DND-41 (cell line): ENCODE measurements around the gene SNAI3.

Experiments used
- ATAC-seq: fragments of 200-7000 bp; cut with Tn5 transposase; 3 replicates; pipeline ENCODE4 v1.9.1; 2021; ENCODE audit warnings: low read depth; ENCODE audit not compliant: insufficient read depth
- DNase-seq: peaks from one replicate; pipeline ENCODE4 v3.0.0-alpha.2; 2020
- H2AFZ ChIP-seq: 2 replicates; pipeline ENCODE4 v1.6.0; 2012; ENCODE audit warnings: low read depth, low read length
- H3K27ac ChIP-seq: 2 replicates; pipeline ENCODE4 v1.5.1; 2012; ENCODE audit warnings: low read length, inconsistent platforms
- H3K27me3 ChIP-seq: fragments of 200-600 bp; sonication (generic); 2 replicates; pipeline ENCODE4 v1.6.0; 2012; ENCODE audit warnings: low read length, mild to moderate bottlenecking, inconsistent platforms; ENCODE audit not compliant: insufficient read depth, poor library complexity
- H3K36me3 ChIP-seq: 2 replicates; pipeline ENCODE4 v1.5.1; 2012; ENCODE audit warnings: low read length, inconsistent platforms; ENCODE audit not compliant: insufficient read depth
- H3K4me1 ChIP-seq: 2 replicates; pipeline ENCODE4 v1.5.1; 2012; ENCODE audit warnings: mild to moderate bottlenecking, low read length; ENCODE audit not compliant: insufficient read depth
- H3K4me2 ChIP-seq: 2 replicates; pipeline ENCODE4 v1.6.0; 2012; ENCODE audit warnings: mild to moderate bottlenecking, moderate library complexity, low read length, inconsistent platforms; ENCODE audit not compliant: insufficient read depth
- H3K4me3 ChIP-seq, 2 experiments: fragments of 200-600 bp in 1 of 2; shearing (Covaris generic) in 1 of 2; 2 replicates each; pipeline ENCODE4 v1.5.1; 2012 to 2016; ENCODE audit warnings: inconsistent platforms in 2 of 2, low read length in 2 of 2, mild to moderate bottlenecking in 2 of 2, low read depth in 1 of 2, moderate library complexity in 1 of 2
- H3K79me2 ChIP-seq: 2 replicates; pipeline ENCODE4 v1.6.0; 2012; ENCODE audit warnings: low read length, inconsistent platforms; ENCODE audit not compliant: insufficient read depth
- H3K9ac ChIP-seq: 2 replicates; pipeline ENCODE4 v1.6.0; 2012; ENCODE audit warnings: low read depth, mild to moderate bottlenecking, inconsistent platforms, low read length, moderate library complexity
- H3K9me3 ChIP-seq: 2 replicates; pipeline ENCODE4 v1.5.1; 2012; ENCODE audit warnings: low read length, moderate library complexity, mild to moderate bottlenecking, inconsistent platforms; ENCODE audit not compliant: insufficient read depth, severe bottlenecking
- H4K20me1 ChIP-seq: 2 replicates; pipeline ENCODE4 v1.6.0; 2012; ENCODE audit warnings: low read length; ENCODE audit not compliant: insufficient read depth
- CTCF ChIP-seq: IDR thresholded peaks from 2 replicates; pipeline ENCODE4 v1.5.1; 2012; ENCODE audit warnings: borderline replicate concordance, low read length, moderate library complexity, mild to moderate bottlenecking; ENCODE audit not compliant: poor library complexity, severe bottlenecking; ENCODE audit errors: extremely low read depth
- EZH2 ChIP-seq: IDR thresholded peaks from 3 replicates; pipeline ENCODE4 v1.6.1; 2012; ENCODE audit warnings: borderline replicate concordance, low read depth, mild to moderate bottlenecking, moderate library complexity, low read length, inconsistent platforms; ENCODE audit not compliant: severe bottlenecking

SNAI3 gene

GRCh38 chr16:88653101-88653500, 33.2 kb downstream of the SNAI3 start:
- TF ChIP-seq CTCF (no peak), EZH2 (no peak)
- H2AFZ ChIP-seq = no peak overlapping the region
- peaks cover 27% of the 10 kb centered on the region for H3K79me2 ChIP-seq
- no peak overlapping the region for H3K27ac ChIP-seq
- peaks cover 54% of the 10 kb centered on the region for H4K20me1 ChIP-seq
- peaks cover 73% of the 10 kb centered on the region for H3K36me3 ChIP-seq
- no peaks in the 10 kb centered on the region for H3K27me3 ChIP-seq
- H3K9me3 ChIP-seq = no peaks in the 10 kb centered on the region
- no peak overlapping the region for H3K4me3 ChIP-seq
- peaks cover 26% of the 10 kb centered on the region for H3K4me1 ChIP-seq
- DNase-seq (no peak), ATAC-seq (no peak)
- H3K4me2 ChIP-seq = no peak overlapping the region
- H3K9ac ChIP-seq = no peak overlapping the region

GRCh38 chr16:88652762-88653063, 33.6 kb downstream of the SNAI3 start:
- H3K27me3 ChIP-seq = no peaks in the 10 kb centered on the region
- H3K4me1 ChIP-seq = peaks cover 26% of the 10 kb centered on the region
- H3K4me3 ChIP-seq = no peak overlapping the region
- no peak overlapping the region for H2AFZ ChIP-seq
- TF ChIP-seq CTCF (no peak), EZH2 (no peak)
- H3K79me2 ChIP-seq = peaks cover 23% of the 10 kb centered on the region
- H3K9ac ChIP-seq = no peak overlapping the region
- no peaks in the 10 kb centered on the region for H3K9me3 ChIP-seq
- peaks cover 54% of the 10 kb centered on the region for H4K20me1 ChIP-seq
- peaks cover 69% of the 10 kb centered on the region for H3K36me3 ChIP-seq
- H3K27ac ChIP-seq = no peak overlapping the region
- DNase-seq (no peak), ATAC-seq (no peak)
- no peak overlapping the region for H3K4me2 ChIP-seq

GRCh38 chr16:88651989-88652761, 34.1 kb downstream of the SNAI3 start:
- Histone ChIP-seq H3K27me3 (no peaks in the 10 kb centered on the region), H3K4me1 (peaks cover 26% of the 10 kb centered on the region), H3K4me2 (0 out of 2 replicates have a peak overlapping the region, but pooled peaks have one; percentile 93), H3K4me3 (no peak overlapping the region), H4K20me1 (peaks cover 54% of the 10 kb centered on the region), H3K79me2 (peaks cover 19% of the 10 kb centered on the region), H3K9me3 (no peaks in the 10 kb centered on the region), H3K9ac (no peak overlapping the region), H2AFZ (no peak overlapping the region), H3K36me3 (peaks cover 64% of the 10 kb centered on the region), H3K27ac (no peak overlapping the region)
- DNase-seq (no peak), ATAC-seq (no peak)
- no peak for TF ChIP-seq EZH2

- Histone ChIP-seq H3K9me3 (no peaks in the 10 kb centered on the region), H3K27me3 (no peaks in the 10 kb centered on the region), H3K4me2 (peak overlapping the region; percentile 93), H3K9ac (peak overlapping the region; percentile 69), H3K4me3 (peak overlapping the region; percentile 64 to 96; a peak in 3 of 4 replicates), H3K36me3 (peaks cover 56% of the 10 kb centered on the region), H3K79me2 (peaks cover 20% of the 10 kb centered on the region), H3K27ac (peak overlapping the region; percentile 48), H3K4me1 (peaks cover 26% of the 10 kb centered on the region), H2AFZ (0 out of 2 replicates have a peak overlapping the region, but pooled peaks have one; percentile 19), H4K20me1 (peaks cover 57% of the 10 kb centered on the region)
- peak; percentile 7; the same call in 1 of the 3 replicates for ATAC-seq
- TF ChIP-seq EZH2 (no peak), CTCF (no peak)
- DNase-seq = no peak
Observed at GRCh38 chr16:88651276-88651988, 34.9 kb downstream of the SNAI3 start.
